Lower leg skin (tissue), 3 donors: Measurements from ENCODE around the gene CYP19A1.

Experiments
- CTCF ChIP-seq, 3 donors: fragments of 450-650 bp; IDR thresholded peaks; one replicate each; pipeline ENCODE4 v1.5.1; 2016; ENCODE audit warnings: antibody characterized with exemption in 3 of 3, mild to moderate bottlenecking in 3 of 3, moderate library complexity in 2 of 3
- POLR2A ChIP-seq, 2 donors: fragments of 450-650 bp; IDR thresholded peaks; one replicate each; pipeline ENCODE4 v1.6.1; 2016 to 2017; ENCODE audit warnings: antibody characterized with exemption in 2 of 2, mild to moderate bottlenecking in 1 of 2, moderate library complexity in 1 of 2

- TF ChIP-seq CTCF (IDR thresholded peaks at IDR 0.05) (no peak), POLR2A (IDR thresholded peaks at IDR 0.05) (no peak)
These were observed 4.0 kb upstream of the CYP19A1 start for GRCh38 chr15:51342227-51342999.
